ENCODE results near the gene CD58.
"Not testable (repeated sequence)": the region's sequence is repeated elsewhere in the genome, so short reads cannot be mapped to it uniquely, and the experiment has no call there.

GRCh38 chr1:116591951-116592605 lies 21.3 kb upstream of the CD58 start:
- TF ChIP-seq CTCF (IDR thresholded peaks at IDR 0.05); AR (CRISPR knock-in tag; IDR thresholded peaks at IDR 0.05); AFF4 (CRISPR knock-in tag; IDR thresholded peaks at IDR 0.05; ENCODE audit: borderline replicate concordance); JUN (CRISPR knock-in tag; IDR thresholded peaks at IDR 0.05); OVOL2 (CRISPR knock-in tag; IDR thresholded peaks at IDR 0.05; ENCODE audit: borderline replicate concordance); TP53 (CRISPR knock-in tag; IDR thresholded peaks at IDR 0.05); MAX (CRISPR knock-in tag; IDR thresholded peaks at IDR 0.05); ELF4 (CRISPR knock-in tag; IDR thresholded peaks at IDR 0.05; ENCODE audit: low read depth); TEAD4 (CRISPR knock-in tag; IDR thresholded peaks at IDR 0.05); TCF7 (CRISPR knock-in tag; IDR thresholded peaks at IDR 0.05; ENCODE audit: low read depth); FOXJ3 (CRISPR knock-in tag; IDR thresholded peaks at IDR 0.05; ENCODE audit: borderline replicate concordance): not testable (repeated sequence)
